Esophagus squamous epithelium (tissue), 4 donors: ENCODE measurements around the gene ZBTB33.

ENCODE experiments used
- POLR2A ChIP-seq, 4 donors: fragments of 450-650 bp; IDR thresholded peaks; one replicate each; pipeline ENCODE4 v1.6.1; 2017; ENCODE audit warnings: antibody characterized with exemption in 4 of 4, mild to moderate bottlenecking in 4 of 4, moderate library complexity in 3 of 4
- TF ChIP-seq, protein P1 (sequence below), 6 experiments: fragments of 450-650 bp in 4 of 6; fragments of 200-600 bp in 2 of 6; sonication (generic) in 2 of 6; IDR thresholded peaks; one replicate each; pipeline ENCODE4 v1.5.1; 2016 to 2019; ENCODE audit warnings: antibody characterized with exemption in 6 of 6, mild to moderate bottlenecking in 4 of 6, moderate library complexity in 4 of 6

DNA sequence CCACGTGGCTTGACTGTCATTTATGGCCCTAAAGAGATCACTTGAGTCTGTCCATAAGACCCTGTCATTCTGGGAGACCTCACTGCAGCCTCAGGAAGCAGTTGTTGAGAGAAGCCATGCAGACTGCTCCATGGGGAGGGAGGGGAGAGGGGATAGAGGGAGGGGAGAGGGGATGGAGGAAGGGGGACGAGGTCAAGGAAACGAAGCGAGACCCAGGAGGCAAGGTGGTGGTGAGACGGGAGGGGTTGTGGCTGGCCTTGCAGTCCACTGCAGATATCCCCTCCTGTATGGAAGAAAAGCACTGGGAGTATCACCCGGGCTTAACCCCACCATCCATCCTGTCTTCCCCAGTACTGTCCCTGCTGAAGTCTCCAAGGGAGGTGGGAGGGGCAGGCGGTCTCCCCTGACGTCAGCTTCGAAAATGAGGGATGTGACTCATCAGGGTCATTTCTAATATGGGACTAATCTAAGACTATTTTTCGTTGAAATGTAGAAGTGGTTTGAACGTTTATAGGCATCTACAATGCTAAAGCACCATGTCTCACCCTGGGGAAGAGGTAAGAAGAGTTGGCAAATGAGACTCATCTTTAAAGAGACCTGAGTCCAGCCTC lies 55.0 kb downstream of the ZBTB33 start:
- TF ChIP-seq, protein P1, sequence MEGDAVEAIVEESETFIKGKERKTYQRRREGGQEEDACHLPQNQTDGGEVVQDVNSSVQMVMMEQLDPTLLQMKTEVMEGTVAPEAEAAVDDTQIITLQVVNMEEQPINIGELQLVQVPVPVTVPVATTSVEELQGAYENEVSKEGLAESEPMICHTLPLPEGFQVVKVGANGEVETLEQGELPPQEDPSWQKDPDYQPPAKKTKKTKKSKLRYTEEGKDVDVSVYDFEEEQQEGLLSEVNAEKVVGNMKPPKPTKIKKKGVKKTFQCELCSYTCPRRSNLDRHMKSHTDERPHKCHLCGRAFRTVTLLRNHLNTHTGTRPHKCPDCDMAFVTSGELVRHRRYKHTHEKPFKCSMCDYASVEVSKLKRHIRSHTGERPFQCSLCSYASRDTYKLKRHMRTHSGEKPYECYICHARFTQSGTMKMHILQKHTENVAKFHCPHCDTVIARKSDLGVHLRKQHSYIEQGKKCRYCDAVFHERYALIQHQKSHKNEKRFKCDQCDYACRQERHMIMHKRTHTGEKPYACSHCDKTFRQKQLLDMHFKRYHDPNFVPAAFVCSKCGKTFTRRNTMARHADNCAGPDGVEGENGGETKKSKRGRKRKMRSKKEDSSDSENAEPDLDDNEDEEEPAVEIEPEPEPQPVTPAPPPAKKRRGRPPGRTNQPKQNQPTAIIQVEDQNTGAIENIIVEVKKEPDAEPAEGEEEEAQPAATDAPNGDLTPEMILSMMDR (IDR thresholded peaks at IDR 0.05) = no peak
- no peak for TF ChIP-seq POLR2A (IDR thresholded peaks at IDR 0.05)
